SJSA1 (cell line): Measurements from ENCODE around the gene SERP1. TPM values are rescaled to one million over a fixed set of nuclear protein-coding genes. Genes with fewer than 3 reads are reported as not detected.

Experiments
- DNase-seq, 2 experiments: peaks; one replicate each; pipeline ENCODE4 v3.0.0-alpha.2; 2015 to 2020; ENCODE audit warnings: low spot score in 2 of 2, low read depth in 1 of 2
- H3K27ac ChIP-seq: fragments of 250-450 bp; sonication (Bioruptor Pico); 2 replicates; pipeline ENCODE4 v1.5.1; 2020; ENCODE audit warnings: mild to moderate bottlenecking, moderate library complexity
- H3K27me3 ChIP-seq: fragments of 250-450 bp; sonication (Bioruptor Pico); replicated peaks from 2 replicates; pipeline ENCODE4 v1.5.1; 2020; ENCODE audit warnings: mild to moderate bottlenecking, moderate library complexity
- H3K36me3 ChIP-seq: fragments of 250-450 bp; sonication (Bioruptor Pico); 2 replicates; pipeline ENCODE4 v1.5.1; 2020; ENCODE audit warnings: mild to moderate bottlenecking
- H3K4me1 ChIP-seq: fragments of 250-450 bp; sonication (Bioruptor Pico); replicated peaks from 2 replicates; pipeline ENCODE4 v1.6.1; 2021; ENCODE audit warnings: mild to moderate bottlenecking
- H3K4me3 ChIP-seq: fragments of 250-450 bp; sonication (Bioruptor Pico); 2 replicates; pipeline ENCODE4 v1.5.1; 2020; ENCODE audit warnings: mild to moderate bottlenecking
- H3K9me3 ChIP-seq: fragments of 250-450 bp; sonication (Bioruptor Pico); replicated peaks from 2 replicates; pipeline ENCODE4 v1.5.1; 2020; ENCODE audit warnings: mild to moderate bottlenecking
- total RNA-seq: library from RNA; depleted of rRNA; stranded (reverse); fragments of >200 nt; shearing (Covaris generic); gene quantifications from 2 replicates; pipeline ENCODE4 v1.2.3, GENCODE V29; 2014

Gene SERP1
- total RNA-seq, 1 experiment from 2014 or later: 93.9 TPM

DNA sequence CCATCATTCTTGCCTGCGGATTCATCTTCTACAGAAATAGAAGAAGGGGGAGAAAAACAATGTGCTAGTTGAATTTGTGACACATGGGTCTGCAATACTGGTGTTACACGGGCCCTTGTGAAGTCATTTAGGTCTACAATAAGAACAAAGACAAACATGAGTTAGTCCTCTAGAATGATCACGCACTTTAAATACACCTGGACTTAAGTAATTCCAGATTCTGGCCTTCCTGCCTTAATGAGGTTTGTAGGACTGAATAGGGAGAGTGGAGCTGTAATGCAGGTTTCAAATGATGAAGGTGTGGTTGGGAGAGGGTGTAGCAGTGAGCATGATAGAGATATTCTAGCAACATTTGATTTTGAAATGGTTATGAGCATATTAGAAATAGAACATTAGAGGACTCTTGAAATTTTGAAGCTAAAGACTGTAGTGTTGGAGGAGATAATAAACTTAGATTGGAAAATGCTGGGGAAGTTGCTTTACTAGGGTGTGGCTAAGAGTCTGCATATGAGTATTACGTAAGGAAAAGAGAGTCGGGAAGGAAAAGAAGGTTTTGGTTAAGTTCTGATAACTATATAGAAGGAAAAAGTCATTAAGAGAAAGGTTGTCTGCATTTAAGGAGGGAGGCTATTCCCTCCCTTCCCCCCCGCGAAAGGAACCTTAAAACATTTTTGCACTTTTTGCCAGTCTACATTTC lies 897 bp upstream of the SERP1 start:
- H3K27ac ChIP-seq: peak overlapping the region; percentile 84
- H3K36me3 ChIP-seq: peaks cover 28% of the 10 kb centered on the region
- H3K4me3 ChIP-seq: peak overlapping the region; percentile 87
- peaks cover 13% of the 10 kb centered on the region; the same call in 1 of the 2 replicates for H3K4me1 ChIP-seq
- no peaks in the 10 kb centered on the region for H3K27me3 ChIP-seq
- no peaks in the 10 kb centered on the region for H3K9me3 ChIP-seq
- no peak for DNase-seq

DNA sequence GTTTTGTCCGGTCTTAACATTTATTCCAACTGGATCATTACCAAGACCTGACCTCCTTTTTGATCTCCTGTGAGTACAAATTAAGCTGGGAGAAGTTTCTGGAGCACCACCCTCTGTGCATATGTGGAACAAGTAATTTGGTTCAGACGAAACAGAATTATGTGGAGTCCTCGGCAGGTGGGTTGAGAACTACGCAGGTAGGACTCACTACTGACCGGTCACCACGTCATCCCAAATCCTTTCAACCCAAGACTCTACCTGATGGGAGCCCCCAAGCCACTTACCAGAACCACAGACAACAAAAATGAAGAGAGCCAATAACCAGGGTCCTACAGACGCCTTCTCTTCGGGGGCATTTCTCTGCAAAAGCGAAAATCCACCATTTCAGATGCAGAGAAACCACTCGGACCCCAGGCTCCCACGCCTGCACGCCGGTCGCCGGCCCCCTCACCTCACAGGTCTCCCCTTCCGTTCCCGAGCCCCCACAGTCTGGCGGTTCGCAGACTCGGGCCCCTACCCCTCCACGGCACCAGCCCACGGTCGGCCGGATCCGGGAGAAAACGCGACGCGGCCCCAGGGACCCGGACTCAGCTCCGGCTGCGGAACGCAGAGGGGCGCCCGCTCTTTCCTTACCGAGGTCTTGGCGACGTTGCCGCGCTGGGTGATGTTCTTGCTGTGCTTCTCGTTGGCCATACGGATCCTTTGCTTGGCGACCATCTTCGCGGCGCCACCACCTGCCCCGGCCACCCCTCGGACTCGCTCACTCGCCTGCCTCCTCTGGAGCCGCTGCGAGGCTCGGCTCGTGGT lies 674 bp downstream of the SERP1 start:
- Histone ChIP-seq H3K27me3 (no peaks in the 10 kb centered on the region), H3K9me3 (no peaks in the 10 kb centered on the region), H3K36me3 (peaks cover 24% of the 10 kb centered on the region), H3K4me3 (peak overlapping the region; percentile 87), H3K4me1 (peaks cover 13% of the 10 kb centered on the region; the same call in 1 of the 2 replicates), H3K27ac (peak overlapping the region; percentile 76)
- DNase-seq: peak in 1 of 2 experiments; percentile 52

DNA sequence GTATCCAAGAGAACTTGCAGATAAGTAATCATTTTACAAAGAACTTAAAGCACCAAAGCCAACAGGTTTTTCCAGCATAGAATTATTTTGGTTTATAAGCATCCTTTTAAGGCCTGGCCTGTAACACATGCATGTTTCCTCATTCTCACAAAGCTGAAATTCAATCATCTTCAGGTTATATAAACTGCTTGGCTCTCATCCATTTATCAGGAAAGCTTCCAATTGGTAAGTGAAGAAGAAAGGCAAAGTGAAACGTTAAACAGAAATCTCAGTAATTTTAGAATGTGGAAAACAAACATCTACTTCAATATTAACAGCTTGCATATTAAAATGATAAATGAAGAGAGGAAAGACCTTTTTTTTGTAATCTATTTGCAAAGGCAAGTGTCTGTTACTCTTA lies 1.6 kb downstream of the SERP1 start:
- peak overlapping the region; percentile 87 for H3K4me3 ChIP-seq
- no peaks in the 10 kb centered on the region for H3K27me3 ChIP-seq
- peaks cover 13% of the 10 kb centered on the region; the same call in 1 of the 2 replicates for H3K4me1 ChIP-seq
- DNase-seq: no peak
- H3K27ac ChIP-seq: no peak overlapping the region
- peaks cover 20% of the 10 kb centered on the region for H3K36me3 ChIP-seq
- no peaks in the 10 kb centered on the region for H3K9me3 ChIP-seq

DNA sequence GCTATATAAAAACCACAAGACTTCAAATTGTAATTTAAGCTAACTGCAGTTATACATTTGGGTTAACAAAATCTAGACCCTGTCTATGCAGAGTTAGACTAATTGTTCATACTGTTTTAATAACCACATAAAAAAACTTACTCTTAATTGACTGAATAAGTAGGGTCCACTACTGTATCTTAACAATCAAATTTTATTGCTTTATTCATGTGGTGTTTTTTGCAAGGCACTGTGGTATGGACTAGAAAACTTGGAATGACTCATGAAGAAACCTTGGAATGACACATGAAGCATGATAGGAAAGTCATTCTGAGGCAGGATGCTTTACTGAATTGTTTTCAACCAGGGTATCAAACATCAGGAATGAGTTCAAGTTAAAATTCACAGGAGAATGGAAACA lies 2.3 kb downstream of the SERP1 start:
- H3K9me3 ChIP-seq: no peaks in the 10 kb centered on the region
- H3K36me3 ChIP-seq: peaks cover 17% of the 10 kb centered on the region
- peaks cover 13% of the 10 kb centered on the region; the same call in 1 of the 2 replicates for H3K4me1 ChIP-seq
- peak in 1 of 2 experiments; percentile 25 for DNase-seq
- no peaks in the 10 kb centered on the region for H3K27me3 ChIP-seq
- H3K4me3 ChIP-seq: no peak overlapping the region
- no peak overlapping the region for H3K27ac ChIP-seq

DNA sequence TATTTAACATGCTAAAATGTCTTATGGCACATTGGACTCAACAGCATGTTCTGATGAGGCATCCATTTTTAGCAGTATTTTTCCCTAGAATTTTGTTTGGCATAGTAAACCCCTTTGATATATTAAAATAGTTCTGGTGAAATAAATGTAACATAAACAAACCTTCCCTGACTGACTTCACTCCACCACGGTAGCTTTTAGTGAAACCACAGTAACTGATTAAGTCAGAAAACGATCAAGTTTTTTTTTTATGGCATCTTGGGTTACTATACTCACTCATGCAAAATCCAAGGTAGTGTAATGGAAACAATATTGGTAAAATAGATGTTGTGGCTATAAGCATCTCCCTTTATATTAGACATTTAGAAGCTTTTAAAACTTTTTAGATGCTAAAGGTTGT lies 2.8 kb downstream of the SERP1 start:
- DNase-seq: no peak
- Histone ChIP-seq H3K36me3 (peaks cover 17% of the 10 kb centered on the region), H3K27me3 (no peaks in the 10 kb centered on the region), H3K4me3 (no peak overlapping the region), H3K27ac (no peak overlapping the region), H3K4me1 (peaks cover 13% of the 10 kb centered on the region; the same call in 1 of the 2 replicates), H3K9me3 (no peaks in the 10 kb centered on the region)

DNA sequence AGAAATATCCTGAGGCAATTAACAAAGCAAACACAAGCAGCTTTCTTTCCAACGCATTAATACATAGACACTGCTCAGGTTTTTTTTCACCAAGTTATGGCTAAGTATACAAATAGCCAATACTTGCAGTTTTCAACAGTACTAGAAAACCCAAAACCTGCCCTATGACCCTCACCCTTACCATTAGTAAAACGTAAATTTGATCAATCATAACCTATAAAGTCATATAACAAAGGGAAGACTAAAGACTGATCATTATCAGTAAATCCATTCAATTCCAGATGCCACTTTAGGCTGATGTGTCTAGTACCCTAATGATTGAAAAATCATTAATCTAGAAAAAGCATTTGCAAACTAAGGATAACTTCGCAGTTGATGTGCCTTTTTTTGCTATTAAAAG lies 3.2 kb downstream of the SERP1 start:
- Histone ChIP-seq H3K27ac (no peak overlapping the region), H3K4me3 (no peak overlapping the region), H3K4me1 (peaks cover 13% of the 10 kb centered on the region; the same call in 1 of the 2 replicates), H3K36me3 (peaks cover 17% of the 10 kb centered on the region), H3K9me3 (no peaks in the 10 kb centered on the region), H3K27me3 (no peaks in the 10 kb centered on the region)
- DNase-seq: no peak

DNA sequence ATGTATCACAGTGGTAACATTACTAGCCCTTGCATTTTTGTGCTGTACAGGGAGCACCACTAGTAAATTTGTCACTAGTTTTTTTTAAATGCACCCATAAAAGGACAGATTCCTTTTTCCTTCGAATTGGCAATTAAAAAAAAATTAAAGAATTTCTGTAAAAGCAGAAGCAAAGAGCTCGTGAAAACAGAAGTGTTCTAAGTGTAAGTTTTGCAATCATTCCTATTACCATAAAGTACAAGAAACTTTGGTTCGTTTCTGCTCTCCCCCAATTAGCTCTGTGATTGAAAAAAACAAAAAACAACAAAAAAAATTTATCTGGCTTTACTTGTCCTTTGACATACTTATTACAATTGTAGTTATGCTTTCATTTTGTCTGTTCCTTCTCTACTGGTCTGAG lies 5.3 kb downstream of the SERP1 start:
- H3K9me3 ChIP-seq: no peaks in the 10 kb centered on the region
- peaks cover 14% of the 10 kb centered on the region for H3K36me3 ChIP-seq
- H3K4me1 ChIP-seq: peaks cover 13% of the 10 kb centered on the region; the same call in 1 of the 2 replicates
- H3K27me3 ChIP-seq: no peaks in the 10 kb centered on the region
- DNase-seq: no peak
- no peak overlapping the region for H3K27ac ChIP-seq
- no peak overlapping the region for H3K4me3 ChIP-seq

DNA sequence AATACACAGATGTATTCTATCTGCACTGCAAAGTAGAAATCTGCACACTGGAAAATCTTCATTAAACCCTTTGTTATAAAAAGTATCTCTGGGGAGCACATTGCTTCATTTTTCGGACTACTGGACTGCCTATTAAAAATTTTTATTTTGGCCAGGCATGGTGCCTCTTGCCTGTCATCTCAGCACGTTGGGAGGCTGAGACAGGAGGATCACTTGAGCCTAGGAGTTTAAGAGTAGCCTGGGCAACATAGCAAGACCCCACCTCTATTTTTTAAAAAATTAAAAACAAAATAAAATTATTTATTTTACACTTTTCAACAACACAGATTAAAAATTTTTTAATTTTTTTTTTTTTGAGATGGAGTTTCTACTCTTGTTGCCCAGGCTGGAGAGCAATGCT lies 6.0 kb downstream of the SERP1 start:
- Histone ChIP-seq H3K4me3 (no peak overlapping the region), H3K27ac (no peak overlapping the region), H3K36me3 (peaks cover 11% of the 10 kb centered on the region), H3K27me3 (no peaks in the 10 kb centered on the region), H3K9me3 (no peaks in the 10 kb centered on the region), H3K4me1 (peaks cover 13% of the 10 kb centered on the region; the same call in 1 of the 2 replicates)
- no peak for DNase-seq

DNA sequence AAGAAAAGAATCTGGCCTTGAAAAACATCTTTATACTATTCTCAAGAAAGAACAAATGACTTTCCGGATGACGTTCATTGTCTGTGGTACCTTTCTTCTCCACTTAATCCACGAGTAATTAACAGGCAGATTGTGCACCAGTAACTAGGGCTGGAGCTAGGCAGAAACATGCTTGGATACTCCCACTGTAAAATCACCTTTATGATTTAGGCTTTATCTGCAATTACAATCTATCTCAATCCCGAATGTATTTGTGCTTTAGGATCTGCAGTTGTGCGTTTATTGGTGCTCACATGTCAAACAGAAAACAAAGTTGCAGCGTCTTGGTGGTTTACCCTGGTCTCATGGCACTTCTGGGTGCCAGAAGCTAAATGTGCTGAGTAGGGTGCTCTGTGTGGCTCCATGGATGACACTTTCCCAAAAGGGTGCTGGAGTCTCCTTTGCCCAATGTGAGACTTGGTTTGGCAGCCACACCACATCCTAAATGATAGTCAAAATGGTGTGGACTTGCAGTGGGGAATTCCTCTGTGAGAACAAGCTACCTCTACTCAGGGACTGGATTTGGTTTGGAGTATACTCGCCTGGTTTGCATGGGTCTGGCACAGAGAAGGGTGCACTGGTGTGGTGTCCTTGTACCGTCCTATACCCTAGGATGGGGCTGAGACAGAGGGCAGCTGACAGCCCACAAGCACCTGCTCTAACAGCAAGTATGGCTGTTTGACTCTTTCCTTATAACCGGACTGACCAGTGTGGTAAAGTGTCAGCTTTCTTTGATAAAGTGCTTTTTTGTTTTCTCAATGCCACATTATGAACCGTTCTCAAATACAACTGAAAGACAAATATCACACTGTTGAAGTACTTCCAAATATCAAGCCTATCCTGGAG lies 7.7 kb downstream of the SERP1 start:
- Histone ChIP-seq H3K27me3 (no peaks in the 10 kb centered on the region), H3K4me3 (no peak overlapping the region), H3K27ac (no peak overlapping the region), H3K9me3 (no peaks in the 10 kb centered on the region), H3K36me3 (peaks cover 7% of the 10 kb centered on the region), H3K4me1 (no peaks in the 10 kb centered on the region)
- no peak for DNase-seq

DNA sequence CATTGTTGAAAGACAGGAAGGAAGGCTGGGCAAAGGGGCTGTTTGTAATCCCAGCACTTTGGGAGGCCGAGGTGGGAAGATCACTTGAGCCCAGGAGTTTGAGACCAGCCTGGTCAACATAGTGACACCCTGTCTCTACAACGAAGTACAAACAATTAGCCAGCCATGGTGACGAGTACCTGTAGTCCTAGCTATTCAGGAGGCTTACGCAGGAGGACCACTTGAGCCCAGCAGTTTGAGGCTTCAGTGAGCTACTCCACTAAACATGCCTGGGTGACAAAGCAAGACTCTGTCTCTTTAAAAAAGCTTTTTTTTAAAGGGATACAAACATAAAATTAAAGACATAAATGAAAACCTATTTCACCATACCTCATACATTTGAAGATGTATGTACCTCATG lies 11.1 kb downstream of the SERP1 start:
- H3K36me3 ChIP-seq: no peaks in the 10 kb centered on the region
- DNase-seq: no peak
- no peaks in the 10 kb centered on the region for H3K9me3 ChIP-seq
- no peak overlapping the region for H3K4me3 ChIP-seq
- H3K27ac ChIP-seq: no peak overlapping the region
- H3K4me1 ChIP-seq: no peaks in the 10 kb centered on the region
- H3K27me3 ChIP-seq: no peaks in the 10 kb centered on the region

DNA sequence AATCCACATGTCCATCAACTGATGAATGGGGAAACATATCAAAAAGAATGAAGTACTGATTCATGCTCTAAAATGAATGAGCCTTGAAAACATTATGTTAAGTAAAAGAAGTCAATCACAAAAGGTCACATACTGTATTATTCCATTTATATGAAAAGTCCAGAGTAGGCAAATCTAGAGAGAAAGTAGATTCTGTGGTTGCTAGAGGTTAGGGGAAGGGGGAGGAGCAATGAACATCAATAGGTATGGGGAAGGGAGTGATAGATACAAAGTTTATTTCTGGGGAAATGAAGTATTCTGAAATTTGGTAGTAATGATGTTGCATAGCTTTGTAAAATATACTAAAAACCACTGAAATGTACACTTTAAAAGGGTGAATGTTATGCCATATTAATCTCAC lies 14.5 kb downstream of the SERP1 start:
- no peak for DNase-seq
- H3K36me3 ChIP-seq: no peaks in the 10 kb centered on the region
- no peaks in the 10 kb centered on the region for H3K27me3 ChIP-seq
- H3K27ac ChIP-seq: no peak overlapping the region
- no peaks in the 10 kb centered on the region for H3K9me3 ChIP-seq
- H3K4me3 ChIP-seq: no peak overlapping the region
- 0 out of 2 replicates have a peak, but pooled peaks cover 6% of the 10 kb centered on the region for H3K4me1 ChIP-seq

DNA sequence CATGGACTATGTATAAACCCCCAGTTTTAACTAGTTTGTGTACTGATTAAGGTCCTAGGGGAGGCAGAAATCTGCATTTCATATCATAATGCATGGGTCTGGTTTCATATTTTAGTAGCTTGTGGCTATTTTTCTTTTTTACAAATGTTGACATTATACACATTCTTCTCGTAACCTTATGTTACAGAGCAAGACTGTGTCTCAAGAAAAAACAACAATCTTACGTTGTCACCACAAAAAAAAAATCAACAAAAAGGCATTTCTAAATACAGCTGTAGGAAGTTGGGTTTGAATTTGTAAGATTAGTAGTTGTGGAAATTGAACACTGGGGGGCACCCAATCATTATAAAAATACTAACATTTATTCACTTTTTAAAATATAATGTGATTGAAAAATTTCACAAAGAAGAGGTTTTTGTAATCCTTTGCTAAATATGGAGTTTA lies 17.9 kb downstream of the SERP1 start:
- Histone ChIP-seq H3K36me3 (no peaks in the 10 kb centered on the region), H3K27ac (no peak overlapping the region), H3K9me3 (no peaks in the 10 kb centered on the region), H3K4me3 (no peak overlapping the region), H3K27me3 (no peaks in the 10 kb centered on the region), H3K4me1 (0 out of 2 replicates have a peak, but pooled peaks cover 6% of the 10 kb centered on the region)
- DNase-seq: no peak

DNA sequence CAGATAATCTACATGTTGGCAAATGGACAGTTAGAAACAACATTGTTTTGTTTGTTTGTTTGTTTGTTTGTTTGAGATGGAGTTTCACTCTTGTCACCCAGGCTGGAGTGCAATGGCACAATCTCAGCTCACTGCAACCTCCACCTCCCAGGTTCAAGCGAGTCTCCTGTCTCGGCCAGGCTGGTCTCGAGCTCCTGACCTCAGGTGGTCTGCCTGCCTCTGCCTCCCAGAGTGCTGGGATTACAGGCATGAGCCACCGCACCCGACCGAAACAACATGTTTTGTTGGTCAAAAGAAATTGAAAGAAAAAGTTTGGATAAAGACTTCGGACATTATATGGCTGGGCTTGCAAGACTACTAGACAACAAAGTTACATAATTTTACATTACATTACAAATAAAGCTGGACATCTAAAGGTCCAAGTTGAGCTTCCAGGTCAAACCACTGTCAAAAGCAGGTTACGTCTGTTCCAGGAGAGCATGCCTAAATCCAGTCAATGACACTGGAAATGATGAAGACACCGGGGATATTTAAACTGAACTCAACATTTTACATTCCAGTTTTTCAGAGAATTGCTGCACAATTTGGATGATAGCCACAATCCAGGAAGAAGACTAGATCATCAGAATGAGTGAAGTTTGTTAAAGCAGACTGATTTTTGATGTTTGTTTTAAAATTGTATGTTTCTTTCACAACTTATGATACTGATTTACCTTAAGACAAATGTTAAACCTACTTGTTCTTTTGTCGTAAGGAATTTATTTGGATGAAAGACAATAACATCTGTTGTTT lies 18.6 kb downstream of the SERP1 start:
- no peak overlapping the region for H3K27ac ChIP-seq
- no peak overlapping the region for H3K4me3 ChIP-seq
- H3K9me3 ChIP-seq: no peaks in the 10 kb centered on the region
- H3K4me1 ChIP-seq: 0 out of 2 replicates have a peak, but pooled peaks cover 6% of the 10 kb centered on the region
- no peaks in the 10 kb centered on the region for H3K27me3 ChIP-seq
- DNase-seq: no peak
- no peaks in the 10 kb centered on the region for H3K36me3 ChIP-seq
